Prostate gland (tissue), 2 donors: Measurements from ENCODE around the gene ARL5C. TPM values are rescaled to one million over a fixed set of nuclear protein-coding genes. Genes with fewer than 3 reads are reported as not detected.

Experiments used
- DNase-seq: peaks from one replicate; pipeline ENCODE4 v3.0.0-alpha.2; 2019; ENCODE audit warnings: low spot score
- H3K27ac ChIP-seq, 2 donors: fragments of 200-600 bp; sonication (generic); 2 replicates each; pipeline ENCODE4 v1.5.1; 2017 to 2019
- H3K27me3 ChIP-seq: fragments of 200-600 bp; sonication (generic); replicated peaks from 2 replicates; pipeline ENCODE4 v1.5.1; 2019; ENCODE audit not compliant: insufficient read depth
- H3K36me3 ChIP-seq, 2 donors: fragments of 200-600 bp; sonication (generic); 1 replicate in 1 of 2; 2 replicates in 1 of 2; pipeline versions ENCODE4 v1.5.1 to v1.8.1; 2017 to 2019
- H3K4me1 ChIP-seq: fragments of 200-600 bp; sonication (generic); replicated peaks from 2 replicates; pipeline ENCODE4 v1.5.1; 2019
- H3K4me3 ChIP-seq, 2 donors: fragments of 200-600 bp; sonication (generic); 2 replicates each; pipeline ENCODE4 v1.5.1; 2017 to 2019
- H3K9me3 ChIP-seq: fragments of 200-600 bp; sonication (generic); 2 replicates; pipeline ENCODE4 v1.5.1; 2017
- CTCF ChIP-seq, 4 experiments: fragments of 200-600 bp in 2 of 4; fragments of 450-650 bp in 2 of 4; sonication (generic) in 2 of 4; IDR thresholded peaks; 1 replicate in 3 of 4; 2 replicates in 1 of 4; pipeline ENCODE4 v1.5.1; 2016 to 2019; ENCODE audit warnings: antibody characterized with exemption in 4 of 4, mild to moderate bottlenecking in 2 of 4, moderate library complexity in 2 of 4
- POLR2A ChIP-seq: fragments of 450-650 bp; IDR thresholded peaks from one replicate; pipeline ENCODE4 v1.6.1; 2016; ENCODE audit warnings: antibody characterized with exemption, mild to moderate bottlenecking
- POLR2AphosphoS5 ChIP-seq: sonication (generic); formaldehyde crosslinking; IDR thresholded peaks from one replicate; pipeline ENCODE4 v1.6.1; 2017; ENCODE audit warnings: antibody characterized with exemption
- WGBS: methylation state at CpG from one replicate; pipeline ENCODE4 v1.1.5; 2018; 5-methylcytosine and 5-hydroxymethylcytosine counted together
- intact Hi-C: fragments of 100-400 bp; cut with DNase I; formaldehyde crosslinking; loops from one replicate; pipeline ENCODE4 v1.14.2; 2022
- total RNA-seq, 2 donors: library from RNA; depleted of rRNA; stranded (reverse); fragments of >200 nt; gene quantifications; one replicate each; pipeline ENCODE4 v1.1.0, GENCODE V29; 2016

The ARL5C gene
- total RNA-seq, 2 donors from 2014 or later = not detected

GRCh38 chr17:39195568-39196160 lies 29.7 kb upstream of the ARL5C start:
- no peaks in the 10 kb centered on the region for H3K4me1 ChIP-seq
- no peak overlapping the region for H3K27ac ChIP-seq
- no peak for DNase-seq
- H3K4me3 ChIP-seq = no peak overlapping the region
- H3K36me3 ChIP-seq = no peaks in the 10 kb centered on the region
- TF ChIP-seq POLR2AphosphoS5 (no peak), CTCF (IDR thresholded peaks at IDR 0.05) (no peak), POLR2A (no peak)
- intact Hi-C loops = loop anchor here (2.0 kb wide), 1 partner anchor 41 kb away; no protein-coding TSS in a partner anchor
- WGBS = 63% methylated on average over 8 of the region's 8 CpGs
- H3K27me3 ChIP-seq = no peaks in the 10 kb centered on the region
- no peaks in the 10 kb centered on the region for H3K9me3 ChIP-seq

- H3K27me3 ChIP-seq = no peaks in the 10 kb centered on the region
- intact Hi-C loops = no loop called here
- H3K27ac ChIP-seq = no peak overlapping the region
- H3K36me3 ChIP-seq = no peaks in the 10 kb centered on the region
- no peak for TF ChIP-seq POLR2AphosphoS5
- no peak for TF ChIP-seq CTCF (IDR thresholded peaks at IDR 0.05)
- no peak for TF ChIP-seq POLR2A
- 61% methylated on average over 10 of the region's 10 CpGs for WGBS
- no peak for DNase-seq
- no peaks in the 10 kb centered on the region for H3K4me1 ChIP-seq
- no peak overlapping the region for H3K4me3 ChIP-seq
- no peaks in the 10 kb centered on the region for H3K9me3 ChIP-seq
These were observed 29.1 kb upstream of the ARL5C start for GRCh38 chr17:39194985-39195524.

- no peak for DNase-seq
- no peaks in the 10 kb centered on the region for H3K4me1 ChIP-seq
- intact Hi-C loops = no loop called here
- 54% methylated on average over 20 of the region's 20 CpGs for WGBS
- H3K36me3 ChIP-seq = no peaks in the 10 kb centered on the region
- H3K9me3 ChIP-seq = no peaks in the 10 kb centered on the region
- H3K27ac ChIP-seq = no peak overlapping the region
- no peak overlapping the region for H3K4me3 ChIP-seq
- no peaks in the 10 kb centered on the region for H3K27me3 ChIP-seq
- TF ChIP-seq CTCF (IDR thresholded peaks at IDR 0.05) (no peak), POLR2A (no peak), POLR2AphosphoS5 (no peak)
These were observed 28.4 kb upstream of the ARL5C start for GRCh38 chr17:39194089-39194984.

- no peaks in the 10 kb centered on the region for H3K4me1 ChIP-seq
- no peak overlapping the region for H3K4me3 ChIP-seq
- WGBS = 79% methylated on average over 10 of the region's 10 CpGs
- intact Hi-C loops = no loop called here
- no peaks in the 10 kb centered on the region for H3K27me3 ChIP-seq
- no peak overlapping the region for H3K27ac ChIP-seq
- H3K36me3 ChIP-seq = no peaks in the 10 kb centered on the region
- DNase-seq = no peak
- TF ChIP-seq CTCF (IDR thresholded peaks at IDR 0.05) (no peak), POLR2A (no peak), POLR2AphosphoS5 (no peak)
- H3K9me3 ChIP-seq = no peaks in the 10 kb centered on the region
These were observed 27.4 kb upstream of the ARL5C start for GRCh38 chr17:39193346-39193745.
